ENCODE data around the gene HMGCL. TPM values are rescaled to one million over a fixed set of nuclear protein-coding genes. Genes with fewer than 3 reads are reported as not detected.
"Not testable (repeated sequence)": the region's sequence is repeated elsewhere in the genome, so short reads cannot be mapped to it uniquely, and the experiment has no call there.

The HMGCL gene
- total RNA-seq, 2 donors from 2014 or later = 18.9 to 21.1 TPM

DNA sequence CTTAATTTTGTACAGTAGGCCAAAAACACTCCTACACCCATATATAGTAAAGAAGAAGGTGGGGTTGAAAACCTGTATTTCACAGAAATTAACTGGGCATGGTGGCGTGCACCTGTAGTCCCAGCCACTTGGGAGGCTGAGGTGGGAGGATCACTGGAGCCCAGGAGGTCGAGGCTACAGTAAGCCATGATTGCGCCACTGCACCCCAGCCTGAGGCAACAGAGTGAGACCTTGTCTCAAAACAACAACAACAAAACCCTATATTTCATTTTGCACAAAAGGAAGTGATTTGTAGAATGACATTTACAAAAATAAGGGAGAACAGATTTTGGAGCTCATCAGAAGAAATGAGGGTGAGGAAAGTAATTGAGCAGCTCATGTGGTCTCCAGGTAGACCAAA, 36.5 kb downstream of the HMGCL start:
- Histone ChIP-seq H3K9me3 (no peaks in the 10 kb centered on the region), H3K36me3 (replicated peaks in 1 of 2; ENCODE audit: insufficient read depth in 1 of 2, low read depth in 2 of 2) (peaks cover 5 to 7% of the 10 kb centered on the region in 2 donors), H3K27me3 (no peaks in the 10 kb centered on the region), H3K4me1 (peaks cover 29% of the 10 kb centered on the region), H3K4me3 (no peak overlapping the region), H3K27ac (no peak overlapping the region)
- no peak for TF ChIP-seq CTCF (IDR thresholded peaks at IDR 0.05)
- no peak for TF ChIP-seq POLR2A (IDR thresholded peaks at IDR 0.05)
- ATAC-seq (no peak), DNase-seq (no peak)
- 94 to 100% methylated on average over 3 of the region's 3 CpGs for WGBS, 2 donors
- intact Hi-C loops (cut with DNase I) = no loop called here

- DNase-seq (no peak), ATAC-seq (no peak)
- WGBS, 2 donors = 88 to 94% methylated on average over 3 of the region's 3 CpGs
- no peak overlapping the region for H3K27ac ChIP-seq
- no peak overlapping the region for H3K4me3 ChIP-seq
- no peaks in the 10 kb centered on the region for H3K27me3 ChIP-seq
- H3K4me1 ChIP-seq = peaks cover 20% of the 10 kb centered on the region
- no peak for TF ChIP-seq POLR2A (IDR thresholded peaks at IDR 0.05)
- TF ChIP-seq CTCF (IDR thresholded peaks at IDR 0.05) = no peak
- intact Hi-C loops (cut with DNase I) = no loop called here
- no peaks in the 10 kb centered on the region for H3K9me3 ChIP-seq
- peaks cover 5 to 7% of the 10 kb centered on the region in 2 donors for H3K36me3 ChIP-seq (replicated peaks in 1 of 2; ENCODE audit: insufficient read depth in 1 of 2, low read depth in 2 of 2)
Observed at GRCh38 chr1:23787701-23788100, 37.5 kb downstream of the HMGCL start.

DNA sequence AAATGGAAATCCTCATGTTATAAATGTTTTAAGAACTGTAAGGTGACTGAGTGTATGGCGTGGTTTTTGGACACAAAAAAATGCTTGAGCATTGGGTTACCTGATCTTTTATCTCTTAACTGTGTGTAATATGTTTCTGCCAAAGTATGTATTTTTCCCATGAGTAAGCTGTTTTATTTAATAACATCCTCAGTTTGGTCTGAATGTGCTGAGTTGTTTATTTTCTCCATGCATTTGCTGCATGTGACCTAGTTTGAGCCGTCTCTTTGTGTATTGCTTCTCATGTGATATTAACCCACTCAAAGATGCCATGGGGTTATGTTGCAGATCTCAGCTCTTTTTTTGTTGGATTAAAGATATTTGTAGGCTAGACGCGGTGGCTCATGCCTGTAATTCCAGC, 40.4 kb downstream of the HMGCL start:
- WGBS, 2 donors = 78 to 82% methylated on average over 4 of the region's 4 CpGs
- H3K36me3 ChIP-seq (replicated peaks in 1 of 2; ENCODE audit: insufficient read depth in 1 of 2, low read depth in 2 of 2) = peaks cover 5 to 8% of the 10 kb centered on the region in 2 donors
- intact Hi-C loops (cut with DNase I) = no loop called here
- H3K9me3 ChIP-seq = no peaks in the 10 kb centered on the region
- no peak overlapping the region for H3K27ac ChIP-seq
- DNase-seq (no peak), ATAC-seq (no peak)
- no peaks in the 10 kb centered on the region for H3K27me3 ChIP-seq
- TF ChIP-seq POLR2A (IDR thresholded peaks at IDR 0.05) (no peak), CTCF (IDR thresholded peaks at IDR 0.05) (no peak)
- no peak overlapping the region for H3K4me3 ChIP-seq
- peaks cover 2% of the 10 kb centered on the region for H3K4me1 ChIP-seq

GRCh38 chr1:23783141-23783540, 42.1 kb downstream of the HMGCL start:
- H3K4me3 ChIP-seq; intact Hi-C loops (cut with DNase I); H3K36me3 ChIP-seq (replicated peaks in 1 of 2; ENCODE audit: insufficient read depth in 1 of 2, low read depth in 2 of 2); H3K27ac ChIP-seq; DNase-seq; H3K9me3 ChIP-seq; ATAC-seq; H3K27me3 ChIP-seq: not testable (repeated sequence)
- peaks cover 14% of the 10 kb centered on the region for H3K4me1 ChIP-seq
- WGBS, 2 donors = 91 to 93% methylated on average over 11 of the region's 11 CpGs

DNA sequence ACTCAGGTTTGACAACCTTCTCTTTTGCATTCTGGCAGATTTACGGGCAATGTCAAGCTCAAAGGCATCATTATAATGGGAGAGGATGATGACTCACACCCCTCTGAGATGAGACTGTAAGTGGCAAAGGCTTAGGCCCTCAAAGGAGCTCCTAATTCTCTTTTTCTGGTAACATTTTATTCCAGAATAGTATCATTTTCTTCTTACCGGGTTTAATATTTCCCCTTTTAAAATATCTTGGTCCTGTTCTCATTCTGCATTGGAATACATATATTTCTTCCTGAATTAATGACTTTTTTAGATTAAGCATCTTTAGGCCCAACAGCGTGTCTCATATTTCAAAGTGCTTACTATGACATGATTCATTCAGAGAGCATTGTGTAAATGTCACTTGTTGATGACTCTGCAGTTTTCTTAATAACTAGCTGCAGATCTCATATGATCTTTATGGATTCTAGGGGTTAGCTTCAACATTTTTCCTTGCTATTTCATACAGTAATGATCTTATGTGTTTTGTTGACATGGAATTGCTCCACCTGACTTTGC, 45.3 kb downstream of the HMGCL start:
- intact Hi-C loops (cut with DNase I) = no loop called here
- H3K4me3 ChIP-seq = no peak overlapping the region

More for the DNA sequence above, 45.3 kb downstream of the HMGCL start:
- H3K27ac ChIP-seq = no peak overlapping the region
- TF ChIP-seq CTCF (IDR thresholded peaks at IDR 0.05) (no peak), POLR2A (IDR thresholded peaks at IDR 0.05) (no peak)
- H3K36me3 ChIP-seq (replicated peaks in 1 of 2; ENCODE audit: insufficient read depth in 1 of 2, low read depth in 2 of 2) = peaks cover 0 to 2% of the 10 kb centered on the region in 2 donors
- peaks cover 22% of the 10 kb centered on the region for H3K4me1 ChIP-seq
- DNase-seq (no peak), ATAC-seq (no peak)
- no peaks in the 10 kb centered on the region for H3K27me3 ChIP-seq
- no peaks in the 10 kb centered on the region for H3K9me3 ChIP-seq
- 59 to 61% methylated on average over 3 of the region's 3 CpGs for WGBS, 2 donors
